GM20000 (cell line): Measurements from ENCODE around the gene CBX6.

Experiments
- DNase-seq: peaks from one replicate; pipeline ENCODE4 v3.0.0; 2012; ENCODE audit warnings: low spot score
- TF ChIP-seq, protein P1 (sequence below): IDR thresholded peaks from 2 replicates; pipeline ENCODE4 v1.5.1; 2012; ENCODE audit warnings: mild to moderate bottlenecking, control low read depth; ENCODE audit errors: extremely low read depth, missing control alignments

Gene CBX6

DNA sequence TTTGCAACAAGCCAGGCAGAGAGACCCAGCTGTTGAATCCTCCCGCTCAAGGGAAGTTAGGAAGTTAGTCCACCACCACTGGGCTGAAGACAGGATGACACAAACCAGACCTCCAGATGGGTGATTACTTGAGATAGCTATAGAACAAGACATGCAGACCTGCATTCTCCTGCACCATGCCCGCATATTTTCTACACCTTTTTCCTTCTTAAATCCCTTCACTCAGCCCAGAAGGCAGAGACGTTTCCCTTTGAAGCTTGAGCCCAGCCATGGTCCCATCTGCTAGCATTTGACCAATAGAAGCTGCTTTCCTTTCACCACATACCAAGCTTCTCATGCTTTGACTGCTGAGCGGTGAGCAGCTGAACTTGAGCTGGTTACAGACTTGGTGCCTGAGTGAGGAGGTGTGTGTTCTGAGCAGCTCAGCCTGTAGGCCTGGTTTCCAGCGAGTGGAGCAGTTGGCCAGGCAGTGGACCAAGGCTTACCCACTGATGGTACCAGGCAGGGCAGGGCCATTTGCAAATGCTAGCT, 29.2 kb upstream of the CBX6 start:
- no peak for DNase-seq
- TF ChIP-seq, protein P1, sequence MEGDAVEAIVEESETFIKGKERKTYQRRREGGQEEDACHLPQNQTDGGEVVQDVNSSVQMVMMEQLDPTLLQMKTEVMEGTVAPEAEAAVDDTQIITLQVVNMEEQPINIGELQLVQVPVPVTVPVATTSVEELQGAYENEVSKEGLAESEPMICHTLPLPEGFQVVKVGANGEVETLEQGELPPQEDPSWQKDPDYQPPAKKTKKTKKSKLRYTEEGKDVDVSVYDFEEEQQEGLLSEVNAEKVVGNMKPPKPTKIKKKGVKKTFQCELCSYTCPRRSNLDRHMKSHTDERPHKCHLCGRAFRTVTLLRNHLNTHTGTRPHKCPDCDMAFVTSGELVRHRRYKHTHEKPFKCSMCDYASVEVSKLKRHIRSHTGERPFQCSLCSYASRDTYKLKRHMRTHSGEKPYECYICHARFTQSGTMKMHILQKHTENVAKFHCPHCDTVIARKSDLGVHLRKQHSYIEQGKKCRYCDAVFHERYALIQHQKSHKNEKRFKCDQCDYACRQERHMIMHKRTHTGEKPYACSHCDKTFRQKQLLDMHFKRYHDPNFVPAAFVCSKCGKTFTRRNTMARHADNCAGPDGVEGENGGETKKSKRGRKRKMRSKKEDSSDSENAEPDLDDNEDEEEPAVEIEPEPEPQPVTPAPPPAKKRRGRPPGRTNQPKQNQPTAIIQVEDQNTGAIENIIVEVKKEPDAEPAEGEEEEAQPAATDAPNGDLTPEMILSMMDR, result no peak

DNA sequence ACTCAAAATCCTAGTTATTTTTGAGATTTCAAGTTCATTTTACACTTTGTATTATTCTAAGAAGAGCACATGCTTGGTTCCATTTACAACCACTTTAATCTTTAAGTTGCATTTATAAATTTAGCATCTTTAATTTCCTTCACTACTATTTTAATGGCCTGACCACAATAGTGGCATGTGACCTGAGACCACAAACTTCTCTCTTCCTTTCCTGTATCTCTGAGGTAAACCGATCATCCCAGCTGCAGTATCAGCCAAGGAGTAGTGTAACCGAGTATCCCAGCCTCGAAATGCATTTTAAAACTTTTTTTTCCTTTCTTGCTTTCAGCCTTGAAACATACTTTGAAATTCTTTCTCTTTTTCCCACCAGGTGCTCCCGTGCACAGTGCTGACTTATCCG, 28.7 kb upstream of the CBX6 start:
- DNase-seq, result no peak
- TF ChIP-seq, protein P1, result no peak

DNA sequence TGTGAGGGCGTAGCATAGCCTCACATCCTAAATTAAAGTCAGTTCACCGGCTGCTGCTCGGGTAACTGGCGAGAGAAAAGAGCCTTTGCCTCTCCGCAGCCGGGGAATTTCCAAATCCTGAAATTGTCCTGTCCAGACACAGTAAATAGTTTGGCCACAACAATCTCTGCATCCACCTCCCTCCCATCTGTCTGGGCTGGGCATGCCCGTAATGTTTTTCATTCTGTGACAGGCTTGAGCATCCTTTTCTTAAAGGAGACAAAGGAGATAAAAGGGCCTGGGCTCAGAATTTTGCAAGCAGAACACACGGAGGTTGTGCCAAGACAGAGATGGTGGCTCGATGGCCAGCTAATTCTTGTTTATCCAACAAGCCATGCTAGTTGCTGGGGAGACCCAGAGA, 19.2 kb upstream of the CBX6 start:
- TF ChIP-seq, protein P1, result no peak

DNA sequence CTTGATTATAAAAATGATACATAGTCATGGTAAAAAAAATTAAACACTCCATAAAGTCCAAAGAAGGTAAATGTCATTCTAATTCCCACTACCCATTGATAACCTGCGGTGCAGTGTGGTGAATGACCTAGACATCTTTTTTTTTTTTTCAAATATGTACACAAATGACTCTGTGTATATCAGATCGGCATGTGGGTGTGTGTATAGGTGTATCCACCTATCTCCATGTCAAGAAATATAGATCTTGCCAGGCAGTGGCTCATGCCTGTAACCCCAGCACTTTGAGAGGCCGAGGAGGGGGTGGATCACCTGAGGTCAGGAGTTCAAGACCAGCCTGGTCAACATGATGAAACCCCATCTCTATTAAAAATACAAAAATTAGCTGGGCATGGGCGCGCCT, 18.4 kb upstream of the CBX6 start:
- no peak for DNase-seq
- TF ChIP-seq, protein P1, result no peak

More for the DNA sequence above, 19.2 kb upstream of the CBX6 start:
- DNase-seq, result no peak

DNA sequence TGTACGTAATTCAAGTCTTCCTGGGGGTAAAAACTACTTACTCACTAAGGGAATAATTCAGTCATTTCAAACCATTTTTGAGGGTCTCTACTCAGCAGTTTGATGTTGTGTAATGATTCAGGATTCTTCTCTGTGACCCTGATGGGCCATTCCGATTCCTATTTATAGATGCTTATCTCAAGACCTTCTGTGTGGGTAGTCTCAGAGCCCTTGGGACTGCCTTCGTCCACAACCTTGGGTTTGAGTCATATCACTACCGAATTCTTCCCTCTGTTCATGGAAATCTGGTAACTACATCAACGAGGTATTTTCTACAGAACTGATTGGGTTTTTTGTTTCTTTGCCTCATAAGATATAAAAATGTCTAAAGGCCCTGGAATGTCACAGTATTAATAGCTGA, 14.3 kb upstream of the CBX6 start:
- DNase-seq, result no peak
- TF ChIP-seq, protein P1, result no peak

DNA sequence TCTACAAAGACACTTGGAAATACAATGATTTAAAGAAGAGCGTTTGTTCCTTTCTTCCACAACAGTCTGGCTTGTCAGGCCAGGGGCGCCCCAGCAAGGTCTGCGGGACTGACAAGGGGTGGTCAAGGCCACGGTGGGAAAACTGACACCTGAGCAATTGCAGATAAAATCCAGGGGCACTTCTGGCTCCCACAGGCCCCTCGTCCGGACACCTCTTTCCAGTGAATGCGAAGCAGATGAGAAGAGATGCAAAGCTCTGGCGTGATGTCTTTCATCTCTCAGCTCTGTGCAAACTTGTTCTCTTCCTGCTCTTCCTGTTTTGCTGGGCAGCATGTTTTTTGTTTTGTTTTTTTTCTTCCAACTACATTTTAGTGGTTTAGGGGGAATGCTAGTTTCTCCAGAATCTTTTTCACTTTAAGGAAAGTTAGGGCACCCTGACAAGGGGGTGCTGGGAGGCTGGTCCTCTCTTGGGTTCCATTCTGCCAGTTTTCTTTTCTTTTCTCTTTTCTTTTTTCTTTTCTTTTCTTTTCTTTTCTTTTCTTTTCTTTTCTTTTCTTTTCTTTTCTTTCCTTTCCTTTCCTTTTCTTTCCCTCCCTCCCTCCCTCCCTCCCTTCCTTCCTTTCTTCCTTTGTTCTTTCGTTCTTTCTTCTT, 11.1 kb upstream of the CBX6 start:
- DNase-seq, result no peak
- TF ChIP-seq, protein P1, result no peak

DNA sequence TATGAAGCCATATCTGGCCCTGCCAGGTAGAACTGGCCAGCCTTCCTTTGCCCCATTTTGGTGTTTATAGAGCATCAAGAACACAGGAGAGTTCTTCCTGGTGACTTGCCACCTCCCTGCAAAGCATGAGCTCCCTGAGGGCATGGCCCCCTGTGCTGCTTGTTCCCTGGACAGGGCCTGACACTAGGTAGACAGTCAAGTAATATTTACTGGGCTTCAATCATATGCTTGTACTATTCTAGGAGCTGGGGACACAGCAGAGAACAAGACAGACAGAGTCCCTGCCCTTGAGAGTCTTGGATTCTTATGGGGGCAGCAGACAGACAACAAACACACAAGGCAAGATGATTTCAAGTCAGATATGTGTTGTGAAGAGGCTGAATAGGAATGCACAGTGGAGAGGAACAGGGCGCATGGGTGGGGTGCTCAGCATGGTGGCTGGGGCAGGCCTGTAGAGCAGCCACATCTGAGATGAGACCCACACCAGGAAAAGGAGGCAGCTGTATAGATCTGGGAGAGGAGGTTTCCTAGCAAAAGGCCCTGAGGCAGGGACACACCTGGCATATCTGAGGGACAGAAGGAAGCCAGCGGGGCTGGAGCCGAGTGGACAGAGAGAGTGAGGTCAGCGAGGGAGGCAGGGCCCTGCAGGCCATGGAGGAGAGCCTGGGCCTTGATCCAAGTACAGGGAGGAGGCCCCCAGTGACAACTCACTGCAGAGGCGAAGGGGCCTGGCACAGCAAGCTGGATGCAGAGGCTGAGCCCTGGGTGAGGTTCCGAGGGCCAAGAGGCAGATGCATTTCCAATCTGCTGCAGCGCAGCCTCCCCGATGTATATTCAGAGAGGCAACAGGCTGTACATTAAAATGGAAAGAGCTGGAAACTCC, 10.2 kb upstream of the CBX6 start:
- TF ChIP-seq, protein P1, result no peak
- no peak for DNase-seq
